Left hindlimb (tissue), 1 donor: ENCODE results near the gene HHIPL1.
"Not testable (repeated sequence)": the region's sequence is repeated elsewhere in the genome, so short reads cannot be mapped to it uniquely, and the experiment has no call there.

Experiments used
- DNase-seq: peaks from one replicate; pipeline ENCODE4 v3.0.0-alpha.2; 2018

HHIPL1 gene

DNA sequence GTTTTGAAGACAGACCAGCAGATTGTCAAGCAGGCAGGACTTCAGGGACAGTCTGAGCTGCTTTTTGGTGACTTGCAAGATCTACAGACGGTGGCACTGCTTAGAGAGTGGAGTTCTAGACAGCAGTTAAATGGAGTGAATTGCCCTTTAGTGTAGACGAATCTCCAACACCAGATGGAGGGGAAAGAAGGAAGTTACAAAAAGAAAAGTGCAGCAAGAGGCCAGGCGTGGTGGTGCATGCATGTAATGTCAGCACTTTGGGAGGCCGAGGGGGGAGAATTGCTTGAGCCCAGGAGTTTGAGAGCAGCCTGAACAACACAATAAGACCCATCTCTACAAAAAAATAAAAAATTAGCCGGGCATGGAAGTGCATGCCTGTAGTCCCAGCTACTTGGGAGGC is 8.4 kb upstream of the HHIPL1 start:
- DNase-seq = no peak

GRCh38 chr14:99637624-99638023 is 7.3 kb upstream of the HHIPL1 start:
- no peak for DNase-seq

DNA sequence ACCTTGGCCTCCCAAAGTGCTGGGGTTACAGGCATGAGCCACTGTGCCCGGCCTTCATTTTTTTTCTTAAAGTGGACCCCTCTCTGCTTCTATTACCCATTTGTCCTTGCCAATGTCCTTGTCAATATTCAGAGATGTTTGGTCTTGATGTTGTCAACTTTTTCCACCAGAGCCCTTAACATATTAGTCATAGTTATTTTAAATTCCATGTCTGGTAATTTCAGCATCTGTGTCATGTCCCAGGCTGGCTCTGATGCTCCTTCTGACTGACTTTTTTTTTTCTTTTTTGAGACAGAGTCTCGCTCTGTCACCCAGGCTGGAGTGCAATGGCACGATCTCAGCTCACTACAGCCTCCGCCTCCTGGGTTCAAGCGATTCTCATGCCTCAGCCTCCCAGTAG is 2.2 kb upstream of the HHIPL1 start:
- not testable (repeated sequence) for DNase-seq

DNA sequence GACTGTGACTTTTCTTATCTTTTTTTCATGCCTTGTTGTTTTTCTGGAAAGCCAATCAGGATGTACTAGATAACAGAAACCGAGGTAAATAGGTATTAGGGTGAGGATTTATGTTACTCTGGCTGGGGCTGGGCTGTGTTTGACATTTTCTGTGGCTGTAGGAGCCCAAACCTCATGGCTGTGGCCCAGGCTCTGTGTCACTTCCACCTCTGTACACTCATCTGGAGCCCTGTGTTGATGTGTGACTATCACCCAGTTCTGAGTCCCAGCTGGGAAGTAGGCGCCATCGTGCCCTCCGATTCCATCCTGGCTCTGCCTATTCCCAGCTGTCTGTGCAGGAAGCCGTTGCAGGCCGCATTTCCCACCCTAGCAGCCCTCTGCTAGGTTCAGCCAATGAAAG is 1.6 kb upstream of the HHIPL1 start:
- DNase-seq = no peak

DNA sequence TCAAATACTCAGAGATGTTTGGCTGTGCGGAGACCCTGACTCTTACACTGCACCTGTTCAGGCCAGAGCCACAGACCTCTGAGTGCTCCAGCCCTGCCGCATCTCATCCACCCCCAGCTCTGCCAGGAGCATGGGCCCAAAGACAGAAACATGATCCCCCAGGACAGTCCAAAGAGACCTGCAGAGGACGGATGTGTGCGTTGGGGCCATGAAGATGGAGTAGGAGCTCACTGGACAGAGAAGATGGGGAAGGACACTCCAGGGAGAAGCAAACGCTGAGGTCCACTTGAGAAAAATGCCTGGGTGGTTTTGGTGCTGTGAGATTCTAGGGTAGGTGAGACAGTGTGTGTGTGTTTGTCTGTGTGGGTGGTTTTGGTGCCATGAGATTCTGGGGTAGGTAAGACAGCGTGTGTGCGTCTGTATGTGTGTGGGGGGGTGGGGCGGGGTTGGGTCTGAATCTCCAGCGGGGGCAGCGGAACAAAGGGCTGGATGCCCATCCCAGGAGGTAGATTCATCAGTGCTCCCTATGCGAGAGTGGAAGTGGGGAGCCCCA is 818 bp upstream of the HHIPL1 start:
- DNase-seq = no peak

GRCh38 chr14:99645545-99646505 is 896 bp downstream of the HHIPL1 start:
- DNase-seq = no peak

DNA sequence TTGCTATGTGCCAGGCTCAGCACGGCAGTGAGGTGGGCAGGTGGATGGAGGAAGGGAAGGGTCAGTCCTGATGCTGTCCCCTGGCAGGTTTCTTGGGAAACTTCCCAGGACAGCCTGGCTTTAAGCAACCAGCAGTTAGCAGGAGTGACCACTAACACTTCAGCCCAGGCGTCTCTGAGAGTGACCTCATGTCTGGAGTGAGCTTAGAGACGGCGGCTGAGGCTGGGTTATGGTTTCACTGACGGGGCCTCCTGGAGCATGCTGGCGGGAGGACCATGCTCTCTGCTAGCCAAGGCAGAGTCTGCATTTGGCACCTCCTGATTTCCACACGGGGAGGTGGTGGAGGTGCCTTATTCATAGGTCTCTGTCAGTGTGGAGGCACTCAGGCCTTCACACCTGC is 2.5 kb downstream of the HHIPL1 start:
- DNase-seq = no peak

- no peak for DNase-seq
These were observed 3.3 kb downstream of the HHIPL1 start for GRCh38 chr14:99648027-99648784.

DNA sequence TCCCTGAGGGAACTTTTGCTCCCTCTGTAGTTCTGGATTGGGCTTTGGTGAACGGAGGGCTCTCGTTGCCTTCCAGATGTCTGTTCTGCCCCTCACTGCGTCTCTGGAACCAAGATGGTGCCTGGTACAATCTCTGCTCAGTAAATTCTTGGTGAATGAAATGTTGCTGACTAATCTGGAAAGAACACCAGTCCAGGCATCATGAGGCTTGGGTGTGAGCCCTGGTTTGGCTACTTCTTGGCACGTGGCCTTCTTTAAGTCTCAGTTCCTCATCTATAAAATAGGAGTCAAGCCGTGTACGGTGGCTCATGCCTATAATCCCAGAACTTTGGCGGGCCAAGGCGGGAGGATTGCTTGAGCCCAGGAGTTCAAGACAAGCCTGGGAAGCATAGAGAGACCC is 4.3 kb downstream of the HHIPL1 start:
- DNase-seq = no peak

DNA sequence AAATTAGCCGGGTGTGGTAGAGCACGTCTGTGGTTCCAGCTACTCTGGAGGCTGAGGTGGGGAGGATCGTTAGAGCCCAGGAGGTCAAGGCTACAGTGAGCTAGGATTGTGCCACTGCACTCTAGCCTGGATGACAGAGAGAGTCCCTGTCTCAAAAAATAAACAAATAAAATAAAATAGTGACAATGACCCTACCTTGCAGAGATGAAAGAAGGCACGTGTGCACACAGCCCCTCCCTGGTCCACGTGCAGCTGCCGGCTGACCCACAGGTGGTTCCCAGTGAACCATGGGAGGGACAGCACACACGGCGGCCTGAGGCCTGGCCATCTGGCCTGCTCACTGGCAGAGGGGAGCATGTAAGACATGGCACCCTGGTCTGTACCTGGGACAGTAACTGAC is 4.7 kb downstream of the HHIPL1 start:
- DNase-seq = no peak

GRCh38 chr14:99650189-99650588 is 5.3 kb downstream of the HHIPL1 start:
- no peak for DNase-seq

GRCh38 chr14:99651953-99652746 is 7.2 kb downstream of the HHIPL1 start:
- no peak for DNase-seq

GRCh38 chr14:99654235-99654985 is 9.5 kb downstream of the HHIPL1 start:
- DNase-seq = no peak

- no peak for DNase-seq
These were observed 10.6 kb downstream of the HHIPL1 start for GRCh38 chr14:99655521-99655920.

GRCh38 chr14:99656171-99656570 is 11.2 kb downstream of the HHIPL1 start:
- no peak for DNase-seq

GRCh38 chr14:99657645-99658155 is 12.8 kb downstream of the HHIPL1 start:
- DNase-seq = no peak

GRCh38 chr14:99658218-99658845 is 13.4 kb downstream of the HHIPL1 start:
- DNase-seq = no peak

DNA sequence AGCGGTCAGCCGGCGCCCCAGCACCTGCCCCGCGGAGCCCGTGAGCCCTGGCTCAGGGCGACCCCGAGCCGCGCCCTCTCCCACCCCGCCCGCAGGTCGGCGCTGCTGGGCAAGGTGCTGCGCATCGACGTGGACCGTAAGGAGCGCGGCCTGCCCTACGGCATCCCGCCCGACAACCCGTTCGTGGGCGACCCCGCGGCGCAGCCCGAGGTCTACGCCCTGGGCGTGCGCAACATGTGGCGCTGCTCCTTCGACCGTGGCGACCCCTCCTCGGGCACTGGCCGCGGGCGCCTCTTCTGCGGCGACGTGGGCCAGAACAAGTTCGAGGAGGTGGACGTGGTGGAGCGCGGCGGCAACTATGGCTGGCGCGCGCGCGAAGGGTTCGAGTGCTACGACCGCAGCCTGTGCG is 14.4 kb downstream of the HHIPL1 start:
- no peak for DNase-seq

- no peak for DNase-seq
These were observed 15.2 kb downstream of the HHIPL1 start for GRCh38 chr14:99660006-99660566.

GRCh38 chr14:99660794-99661193 is 15.9 kb downstream of the HHIPL1 start:
- DNase-seq = no peak

DNA sequence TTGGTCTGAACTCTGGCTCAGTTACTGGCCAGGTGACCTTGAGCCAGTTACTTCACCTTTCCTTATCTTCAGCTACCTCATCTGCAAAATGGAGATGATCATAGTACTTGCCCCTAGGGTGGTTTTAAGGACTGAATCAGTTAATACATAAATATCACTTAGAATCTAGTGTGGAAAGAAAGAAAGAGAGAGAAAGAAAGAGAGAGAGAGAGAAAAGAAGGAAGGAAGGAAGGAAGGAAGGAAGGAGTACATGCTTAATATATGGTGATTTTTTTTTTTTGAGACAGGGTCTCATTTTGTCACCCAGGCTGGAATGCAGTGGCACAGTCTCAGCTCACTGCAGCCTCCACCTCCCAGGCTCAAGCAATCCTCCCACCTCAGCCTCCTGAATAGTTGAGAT is 16.3 kb downstream of the HHIPL1 start:
- DNase-seq = not testable (repeated sequence)
